ENCODE measurements around the gene RASA3.

The RASA3 gene

DNA sequence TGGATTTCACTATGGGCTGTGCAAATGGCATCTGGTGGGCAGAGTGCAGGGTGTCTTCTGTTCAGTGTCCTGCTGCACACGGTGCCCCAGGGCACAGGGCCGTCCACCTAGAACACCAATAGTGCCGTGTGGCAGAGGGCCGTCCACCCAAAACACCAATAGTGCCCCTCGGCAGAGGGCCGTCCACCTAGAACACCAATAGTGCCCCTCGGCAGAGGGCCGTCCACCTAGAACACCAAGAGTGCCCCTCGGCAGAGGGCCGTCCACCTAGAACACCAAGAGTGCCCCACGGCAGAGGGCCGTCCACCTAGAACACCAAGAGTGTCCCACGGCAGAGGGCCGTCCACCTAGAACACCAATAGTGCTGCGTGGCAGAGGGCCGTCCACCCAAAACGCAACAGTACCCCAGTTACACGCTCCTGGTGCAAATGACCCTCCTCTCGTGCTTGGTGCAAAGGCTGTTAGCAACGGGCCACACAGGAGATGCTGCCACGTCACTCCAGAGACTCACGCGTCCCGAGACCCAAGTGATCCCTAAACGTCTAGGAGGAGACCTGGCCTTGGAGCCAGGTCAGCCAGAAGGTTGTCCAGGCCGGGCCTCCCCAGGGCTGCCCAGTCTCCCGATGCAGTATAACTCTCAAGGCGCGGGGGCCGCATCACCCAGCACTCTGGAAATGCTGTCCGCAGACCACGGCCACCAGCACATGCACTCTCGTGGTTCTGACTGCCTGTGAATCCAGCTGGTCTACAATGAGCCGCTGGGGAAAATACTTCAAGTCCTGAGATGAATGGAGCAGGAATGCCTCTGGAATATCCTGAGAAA lies 51.5 kb downstream of the RASA3 start:
- Mint-ChIP-seq H3K4me1 (peaks cover 47% of the 10 kb centered on the region), H3K27ac (no peak overlapping the region), H3K9me3 (peaks cover 6% of the 10 kb centered on the region), H3K36me3 (ENCODE audit: low read depth) (peaks cover 5% of the 10 kb centered on the region), H3K27me3 (ENCODE audit: low read depth, poor library complexity) (peaks cover 31% of the 10 kb centered on the region), H3K4me3 (no peak overlapping the region)
- TF ChIP-seq, protein P1, sequence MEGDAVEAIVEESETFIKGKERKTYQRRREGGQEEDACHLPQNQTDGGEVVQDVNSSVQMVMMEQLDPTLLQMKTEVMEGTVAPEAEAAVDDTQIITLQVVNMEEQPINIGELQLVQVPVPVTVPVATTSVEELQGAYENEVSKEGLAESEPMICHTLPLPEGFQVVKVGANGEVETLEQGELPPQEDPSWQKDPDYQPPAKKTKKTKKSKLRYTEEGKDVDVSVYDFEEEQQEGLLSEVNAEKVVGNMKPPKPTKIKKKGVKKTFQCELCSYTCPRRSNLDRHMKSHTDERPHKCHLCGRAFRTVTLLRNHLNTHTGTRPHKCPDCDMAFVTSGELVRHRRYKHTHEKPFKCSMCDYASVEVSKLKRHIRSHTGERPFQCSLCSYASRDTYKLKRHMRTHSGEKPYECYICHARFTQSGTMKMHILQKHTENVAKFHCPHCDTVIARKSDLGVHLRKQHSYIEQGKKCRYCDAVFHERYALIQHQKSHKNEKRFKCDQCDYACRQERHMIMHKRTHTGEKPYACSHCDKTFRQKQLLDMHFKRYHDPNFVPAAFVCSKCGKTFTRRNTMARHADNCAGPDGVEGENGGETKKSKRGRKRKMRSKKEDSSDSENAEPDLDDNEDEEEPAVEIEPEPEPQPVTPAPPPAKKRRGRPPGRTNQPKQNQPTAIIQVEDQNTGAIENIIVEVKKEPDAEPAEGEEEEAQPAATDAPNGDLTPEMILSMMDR (IDR thresholded peaks at IDR 0.05) = no peak
- peak; percentile 1 for DNase-seq

DNA sequence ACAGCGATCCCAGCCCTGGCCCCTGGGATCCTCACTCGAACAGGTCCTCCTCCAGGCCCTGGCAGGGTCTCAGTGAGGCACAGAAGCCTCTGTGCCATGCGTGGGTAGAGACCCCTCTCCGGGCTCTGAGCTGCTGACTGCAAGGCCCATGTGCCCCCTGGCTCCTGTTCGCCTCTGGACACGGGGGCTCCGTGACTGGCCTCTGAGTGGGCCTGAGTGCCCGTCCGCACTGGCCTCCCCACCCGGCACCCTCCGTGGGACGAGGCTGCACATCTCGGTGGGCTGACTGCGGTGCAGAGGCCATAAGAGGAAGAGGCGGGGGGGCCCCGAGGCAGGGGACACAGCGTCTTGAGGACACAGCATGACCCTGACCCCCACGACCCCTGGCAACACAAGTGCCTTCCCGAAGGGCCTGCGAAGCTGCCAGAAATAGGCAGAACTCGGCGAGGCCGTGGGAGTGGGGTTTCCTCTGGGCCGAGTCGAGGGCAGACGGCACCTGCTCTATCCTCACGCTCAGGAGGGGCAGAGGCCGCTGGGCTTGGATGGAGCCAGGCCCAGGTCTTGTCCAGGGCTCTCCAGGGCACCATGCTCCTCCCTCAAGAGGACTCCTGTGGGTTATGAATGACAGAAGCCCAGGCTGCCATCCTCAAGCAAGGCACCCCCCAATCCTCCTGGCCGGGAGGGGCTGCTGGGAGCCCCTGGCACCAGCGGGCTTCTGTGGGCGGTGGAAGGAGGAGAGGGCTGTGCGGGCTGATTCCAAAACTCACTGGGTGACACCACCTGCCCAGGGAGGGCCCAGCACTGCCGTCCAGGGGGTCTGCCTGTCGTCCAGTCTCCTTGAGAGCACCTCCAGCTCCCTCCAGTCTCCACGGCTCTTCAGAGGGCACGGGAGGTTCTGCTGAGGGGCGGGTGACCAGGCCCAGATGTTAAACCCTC lies 52.6 kb downstream of the RASA3 start:
- DNase-seq = peak; percentile 30
- TF ChIP-seq, protein P1 (IDR thresholded peaks at IDR 0.05) = no peak
- Mint-ChIP-seq H3K4me3 (no peak overlapping the region), H3K4me1 (peaks cover 47% of the 10 kb centered on the region), H3K9me3 (peaks cover 6% of the 10 kb centered on the region), H3K27ac (no peak overlapping the region), H3K36me3 (ENCODE audit: low read depth) (peaks cover 5% of the 10 kb centered on the region), H3K27me3 (ENCODE audit: low read depth, poor library complexity) (peaks cover 31% of the 10 kb centered on the region)

DNA sequence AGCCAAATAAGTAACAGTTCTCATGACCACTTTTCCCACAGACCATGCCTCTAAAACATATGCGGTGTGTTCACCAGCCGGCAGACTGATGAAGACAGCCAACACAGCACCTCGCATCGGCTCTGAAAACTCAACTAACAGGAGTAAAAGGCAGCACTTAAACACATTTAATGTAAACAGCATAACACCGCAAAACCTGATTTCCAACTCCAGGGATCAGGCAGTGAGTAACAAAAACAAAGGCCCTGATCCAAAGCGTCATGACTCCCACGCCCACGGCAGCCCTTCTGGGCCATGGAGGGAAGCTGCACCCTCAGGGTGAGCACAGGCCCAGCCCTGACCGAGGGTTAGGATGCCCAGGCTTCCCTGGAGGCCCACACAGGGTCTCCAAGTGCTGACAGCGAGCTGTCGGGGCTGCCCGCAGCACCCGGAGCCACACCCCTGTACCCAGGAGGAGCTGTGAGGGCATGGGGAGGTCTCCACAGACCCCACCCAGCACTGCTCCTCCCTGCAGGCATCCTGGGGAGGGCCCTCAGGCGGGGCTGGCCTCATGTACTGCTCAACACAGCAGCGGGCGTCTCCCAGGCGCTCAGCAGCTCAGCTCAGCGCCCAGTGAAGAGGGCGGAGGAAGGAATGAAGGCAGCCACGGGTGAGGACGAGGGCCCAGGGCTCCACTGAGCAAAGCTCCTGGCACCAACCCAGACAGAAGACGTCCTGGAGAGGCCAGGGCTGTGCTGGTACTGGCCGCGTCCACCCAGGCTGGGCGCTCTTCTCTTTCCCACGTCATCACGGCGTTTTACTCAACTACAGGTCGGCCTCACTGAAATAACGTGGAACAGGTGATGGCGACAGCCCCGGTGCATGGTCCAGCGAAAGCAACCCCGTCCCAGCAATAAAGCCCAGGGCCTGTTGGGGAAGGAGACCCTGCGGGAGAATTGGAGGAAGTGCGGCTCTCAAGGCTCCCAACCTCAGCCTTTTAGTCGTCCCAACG lies 53.7 kb downstream of the RASA3 start:
- Mint-ChIP-seq H3K4me1 (peaks cover 47% of the 10 kb centered on the region), H3K4me3 (no peak overlapping the region), H3K9me3 (peaks cover 6% of the 10 kb centered on the region), H3K27me3 (ENCODE audit: low read depth, poor library complexity) (peaks cover 31% of the 10 kb centered on the region), H3K36me3 (ENCODE audit: low read depth) (peaks cover 11% of the 10 kb centered on the region), H3K27ac (peak overlapping the region; percentile 34)
- no peak for DNase-seq
- TF ChIP-seq, protein P1 (IDR thresholded peaks at IDR 0.05) = no peak

DNA sequence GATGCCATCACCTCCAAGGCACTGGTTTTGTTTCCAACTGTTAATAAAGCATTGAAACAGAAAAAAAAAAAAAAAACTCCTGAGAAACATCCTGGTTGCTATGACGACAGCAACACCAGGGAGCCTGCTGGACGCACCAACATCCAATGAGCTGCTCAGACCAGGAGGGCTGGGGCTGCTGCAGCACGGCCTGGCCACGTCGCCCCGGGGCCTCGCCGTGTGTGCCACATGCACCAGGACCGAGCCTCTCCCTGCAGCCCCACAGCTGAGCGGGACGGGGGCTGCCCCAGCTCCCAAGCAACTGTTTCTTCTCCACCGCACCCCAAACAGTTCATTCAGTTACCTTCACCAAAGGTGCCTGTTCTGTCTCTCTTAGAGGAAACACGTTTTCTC lies 54.5 kb downstream of the RASA3 start:
- Mint-ChIP-seq H3K4me1 (peaks cover 44% of the 10 kb centered on the region), H3K36me3 (ENCODE audit: low read depth) (peaks cover 17% of the 10 kb centered on the region), H3K27me3 (ENCODE audit: low read depth, poor library complexity) (peaks cover 23% of the 10 kb centered on the region), H3K4me3 (no peak overlapping the region), H3K9me3 (peaks cover 2% of the 10 kb centered on the region), H3K27ac (no peak overlapping the region)
- TF ChIP-seq, protein P1 (IDR thresholded peaks at IDR 0.05) = no peak
- DNase-seq = peak; percentile 34

DNA sequence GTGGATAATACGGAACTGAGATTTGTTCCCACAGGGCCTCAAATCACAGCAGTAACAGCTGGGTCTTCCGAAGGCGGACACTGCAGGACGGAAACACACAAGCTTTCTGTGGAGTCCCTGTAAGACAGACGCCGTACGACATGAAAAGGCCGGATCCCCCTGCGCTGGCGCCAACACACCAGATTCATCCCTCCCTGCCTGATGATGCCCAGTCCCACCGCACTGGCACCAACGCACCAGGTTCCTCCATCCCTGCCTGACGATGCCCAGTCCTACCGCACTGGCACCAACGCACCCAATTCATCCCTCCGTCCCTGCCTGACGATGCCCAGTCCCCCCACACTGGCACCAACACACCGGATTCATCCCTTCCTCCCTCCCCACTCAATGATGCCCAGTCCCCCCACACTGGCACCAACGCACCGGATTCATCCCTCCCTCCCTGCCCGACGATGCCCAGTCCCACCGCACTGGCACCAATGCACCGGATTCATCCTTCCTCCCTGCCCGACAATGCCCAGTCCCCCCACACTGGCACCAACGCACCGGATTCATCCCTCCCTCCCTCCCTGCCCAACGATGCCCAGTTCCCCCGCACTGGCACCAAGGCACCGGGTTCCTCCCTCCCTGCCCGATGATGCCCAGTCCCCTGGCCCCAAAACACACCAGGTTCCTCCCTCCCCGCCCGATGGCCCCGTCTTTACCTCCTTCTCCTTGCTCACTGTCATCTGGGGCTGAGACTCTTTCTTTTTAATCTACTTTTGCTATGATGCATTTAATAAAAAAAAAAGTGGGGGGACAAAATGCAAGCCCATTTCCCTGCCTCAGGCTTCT lies 55.1 kb downstream of the RASA3 start:
- Mint-ChIP-seq H3K27me3 (ENCODE audit: low read depth, poor library complexity) (peaks cover 17% of the 10 kb centered on the region), H3K36me3 (ENCODE audit: low read depth) (peaks cover 17% of the 10 kb centered on the region), H3K27ac (peak overlapping the region; percentile 20), H3K4me1 (peaks cover 44% of the 10 kb centered on the region), H3K4me3 (no peak overlapping the region), H3K9me3 (no peaks in the 10 kb centered on the region)
- DNase-seq = no peak
- TF ChIP-seq, protein P1 (IDR thresholded peaks at IDR 0.05) = no peak
